Nephron (organoid): Measurements from ENCODE around the gene OVOL3.
"Not testable (repeated sequence)": the region's sequence is repeated elsewhere in the genome, so short reads cannot be mapped to it uniquely, and the experiment has no call there.

Source experiments
- H3K27ac Mint-ChIP-seq, 3 experiments: 2 replicates each; pipeline ENCODE4 v1.8.0; 2020; ENCODE audit warnings: mixed read lengths in 3 of 3, mild to moderate bottlenecking in 2 of 3, moderate library complexity in 1 of 3
- H3K27me3 Mint-ChIP-seq: 2 replicates; pipeline ENCODE4 v1.8.0; 2021; ENCODE audit warnings: low read depth, mild to moderate bottlenecking, moderate library complexity, mixed read lengths
- H3K36me3 Mint-ChIP-seq: 2 replicates; pipeline ENCODE4 v1.8.0; 2020; ENCODE audit warnings: low read depth, mixed read lengths
- H3K4me1 Mint-ChIP-seq: 2 replicates; pipeline ENCODE4 v1.8.0; 2020; ENCODE audit warnings: mixed read lengths
- H3K4me3 Mint-ChIP-seq, 3 experiments: 2 replicates each; pipeline ENCODE4 v1.8.0; 2020; ENCODE audit warnings: mild to moderate bottlenecking in 3 of 3, mixed read lengths in 3 of 3, moderate library complexity in 2 of 3
- H3K9me3 Mint-ChIP-seq: 2 replicates; pipeline ENCODE4 v1.8.0; 2020; ENCODE audit warnings: mixed read lengths
- CTCF ChIP-seq, 3 experiments: fragments of 200-600 bp; sonication (generic); IDR thresholded peaks; one replicate each; pipeline ENCODE4 v1.5.0; 2021; ENCODE audit warnings: antibody characterized with exemption in 3 of 3; ENCODE audit not compliant: unreplicated experiment in 3 of 3

OVOL3 gene

GRCh38 chr19:36121486-36122124 is 10.7 kb downstream of the OVOL3 start:
- Mint-ChIP-seq H3K27me3 (no peaks in the 10 kb centered on the region), H3K4me1 (no peaks in the 10 kb centered on the region), H3K36me3 (peaks cover 52% of the 10 kb centered on the region), H3K9me3 (no peaks in the 10 kb centered on the region), H3K4me3 (no peak overlapping the region), H3K27ac (peak overlapping the region in 1 of 3 experiments; percentile 32)
- TF ChIP-seq CTCF (IDR thresholded peaks at IDR 0.05; ENCODE audit: unreplicated experiment in 3 of 3), result no peak

GRCh38 chr19:36125557-36125956 is 14.6 kb downstream of the OVOL3 start:
- Mint-ChIP-seq H3K27ac (peak overlapping the region in 2 of 3 experiments; percentile 19 to 37), H3K27me3 (no peaks in the 10 kb centered on the region), H3K4me3 (no peak overlapping the region), H3K36me3 (peaks cover 23% of the 10 kb centered on the region), H3K4me1 (peaks cover 5% of the 10 kb centered on the region), H3K9me3 (no peaks in the 10 kb centered on the region)
- TF ChIP-seq CTCF (IDR thresholded peaks at IDR 0.05; ENCODE audit: unreplicated experiment in 3 of 3), result no peak

- Mint-ChIP-seq H3K4me3 (peak overlapping the region; percentile 84 to 90 (median 88)), H3K27ac (peak overlapping the region; percentile 74 to 99 (median 94)), H3K4me1 (peaks cover 5% of the 10 kb centered on the region)
Observed at GRCh38 chr19:36128392-36128736, 17.4 kb downstream of the OVOL3 start.

DNA sequence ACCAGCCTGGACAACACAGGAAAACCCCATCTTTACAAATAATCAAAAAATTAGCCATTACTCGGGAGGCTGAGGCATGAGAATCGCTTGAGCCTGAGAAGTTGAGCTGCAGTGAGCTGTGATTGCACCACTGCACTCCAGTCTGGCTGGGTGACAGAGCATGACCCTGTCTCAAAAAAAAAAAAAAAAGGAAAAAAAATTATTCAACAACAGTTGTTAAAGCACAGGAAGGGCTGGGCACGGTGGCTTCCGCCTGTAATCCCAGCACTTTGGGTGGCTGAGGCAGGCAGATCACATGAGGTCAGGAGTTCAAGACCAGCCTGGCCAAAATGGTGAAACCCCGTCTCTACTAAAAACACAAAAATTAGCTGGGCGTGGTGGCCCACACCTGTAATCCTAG is 20.3 kb downstream of the OVOL3 start:
- H3K27ac Mint-ChIP-seq, H3K4me3 Mint-ChIP-seq, H3K36me3 Mint-ChIP-seq, H3K4me1 Mint-ChIP-seq, H3K9me3 Mint-ChIP-seq, H3K27me3 Mint-ChIP-seq: not testable (repeated sequence)

More at GRCh38 chr19:36128392-36128736, 17.4 kb downstream of the OVOL3 start:
- no peaks in the 10 kb centered on the region for H3K9me3 Mint-ChIP-seq
- no peaks in the 10 kb centered on the region for H3K27me3 Mint-ChIP-seq
- no peak for TF ChIP-seq CTCF (IDR thresholded peaks at IDR 0.05; ENCODE audit: unreplicated experiment in 3 of 3)
- peaks cover 14% of the 10 kb centered on the region for H3K36me3 Mint-ChIP-seq

DNA sequence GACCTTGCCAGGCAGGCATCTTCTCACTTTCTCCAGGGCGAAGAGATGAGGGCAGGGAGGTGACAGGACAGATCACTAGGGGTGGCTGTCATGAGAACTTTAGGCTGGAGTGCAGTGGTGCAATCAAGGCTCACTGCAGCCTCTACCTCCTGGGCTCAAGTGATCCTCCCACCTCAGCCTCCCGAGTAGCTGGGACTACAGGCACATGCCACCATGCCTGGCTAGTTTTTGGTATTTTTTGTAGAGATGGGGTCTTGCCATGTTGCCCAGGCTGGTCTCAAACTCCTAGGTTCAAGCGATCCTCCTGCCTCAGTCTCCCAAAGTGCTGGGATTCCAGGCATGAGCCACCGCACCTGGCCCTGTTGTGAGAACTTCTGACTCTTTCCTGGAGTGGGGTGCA is 23.9 kb downstream of the OVOL3 start:
- H3K27ac Mint-ChIP-seq, H3K9me3 Mint-ChIP-seq, H3K4me1 Mint-ChIP-seq, H3K36me3 Mint-ChIP-seq, H3K27me3 Mint-ChIP-seq, H3K4me3 Mint-ChIP-seq: not testable (repeated sequence)

- peak overlapping the region; percentile 15 to 50 (median 36) for H3K4me3 Mint-ChIP-seq
- H3K27me3 Mint-ChIP-seq, result peaks cover 5% of the 10 kb centered on the region
- H3K9me3 Mint-ChIP-seq, result no peaks in the 10 kb centered on the region
- TF ChIP-seq CTCF (IDR thresholded peaks at IDR 0.05; ENCODE audit: unreplicated experiment in 3 of 3), result no peak
- H3K27ac Mint-ChIP-seq, result peak overlapping the region; percentile 21 to 39 (median 28)
- H3K4me1 Mint-ChIP-seq, result peaks cover 9% of the 10 kb centered on the region
- peaks cover 12% of the 10 kb centered on the region for H3K36me3 Mint-ChIP-seq
Observed at GRCh38 chr19:36136964-36137686, 26.2 kb downstream of the OVOL3 start.

GRCh38 chr19:36139120-36139472 is 28.2 kb downstream of the OVOL3 start:
- Mint-ChIP-seq H3K36me3 (peaks cover 24% of the 10 kb centered on the region), H3K27me3 (peaks cover 5% of the 10 kb centered on the region), H3K9me3 (no peaks in the 10 kb centered on the region), H3K4me3 (peak overlapping the region; percentile 98 to 99 (median 99)), H3K4me1 (peaks cover 9% of the 10 kb centered on the region), H3K27ac (peak overlapping the region; percentile 95 to 98 (median 98))
- no peak for TF ChIP-seq CTCF (IDR thresholded peaks at IDR 0.05; ENCODE audit: unreplicated experiment in 3 of 3)
